PC-3 (cell line): ENCODE results near the gene VDAC2.

Experiments used
- CTCF ChIP-seq: fragments of 300-600 bp; sonication (generic); conservative IDR thresholded peaks from 2 replicates; pipeline ENCODE4 v1.5.1; 2017; ENCODE audit warnings: antibody characterized with exemption, low read depth, mild to moderate bottlenecking, low read length
- EZH2 ChIP-seq: fragments of 300-600 bp; sonication (generic); IDR thresholded peaks from one replicate; pipeline ENCODE4 v1.6.1; 2017; ENCODE audit warnings: antibody characterized with exemption, mild to moderate bottlenecking, low read length; ENCODE audit not compliant: unreplicated experiment
- EZH2phosphoT487 ChIP-seq: fragments of 300-600 bp; sonication (generic); IDR thresholded peaks from 2 replicates; pipeline ENCODE4 v1.6.1; 2018; ENCODE audit warnings: mild to moderate bottlenecking, antibody characterized with exemption, low read length, borderline replicate concordance

DNA sequence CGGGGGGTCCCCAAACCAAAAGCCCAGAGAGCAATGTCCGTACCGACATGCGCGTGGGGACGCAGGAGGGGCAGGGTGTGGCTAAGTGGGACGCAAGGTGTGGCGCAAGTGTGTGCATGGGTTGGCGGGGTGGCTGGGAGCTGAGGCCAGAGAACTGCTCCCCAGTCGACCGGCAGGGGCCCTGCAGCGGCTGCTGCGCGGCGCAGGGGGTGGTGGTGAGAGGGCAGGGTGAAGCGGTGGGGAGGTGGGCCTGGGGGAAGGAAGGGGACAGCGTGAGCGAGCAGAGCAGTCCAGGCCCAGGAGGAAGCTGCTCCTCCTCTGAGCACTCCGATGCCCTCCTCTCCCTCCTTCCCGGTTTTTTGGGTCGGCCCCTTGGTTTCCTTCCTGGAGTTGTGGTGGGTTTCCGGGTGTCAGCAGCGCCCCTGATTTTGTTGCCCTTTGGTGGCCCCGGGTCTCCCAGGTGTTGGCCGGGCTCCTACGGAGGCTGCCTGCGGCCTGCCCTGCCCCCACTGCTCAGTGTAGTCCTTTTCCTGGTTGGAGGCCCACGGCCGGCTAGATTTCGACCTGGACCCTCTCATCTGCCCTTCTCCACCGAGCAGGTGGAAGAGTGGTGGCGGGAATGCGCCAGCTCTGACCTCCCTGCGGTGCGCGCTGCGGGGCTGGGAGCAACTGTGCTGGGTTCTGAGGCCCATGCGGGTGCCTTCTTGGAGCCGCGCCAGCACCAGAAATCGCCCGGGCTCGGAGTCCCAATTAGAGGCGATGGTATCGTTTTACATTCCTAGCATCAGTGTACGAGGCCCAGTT, 65.7 kb downstream of the VDAC2 start:
- TF ChIP-seq CTCF (no peak), EZH2phosphoT487 (no peak), EZH2 (no peak)
